WI38 (cell line): ENCODE results near the gene ZBTB17.

Source experiments
- H3K4me3 ChIP-seq: 2 replicates; pipeline ENCODE4 v1.5.1; 2011; ENCODE audit warnings: low read depth, mild to moderate bottlenecking, control low read depth, low read length
- CTCF ChIP-seq: IDR thresholded peaks from 2 replicates; pipeline ENCODE4 v1.5.1; 2012; ENCODE audit warnings: low read depth, mild to moderate bottlenecking, control low read depth, low read length

Gene ZBTB17

GRCh38 chr1:15935056-15935950, 40.6 kb downstream of the ZBTB17 start:
- H3K4me3 ChIP-seq = no peak overlapping the region
- TF ChIP-seq CTCF = no peak

- TF ChIP-seq CTCF = no peak
- no peak overlapping the region for H3K4me3 ChIP-seq
Observed at GRCh38 chr1:15934211-15935055, 41.5 kb downstream of the ZBTB17 start.

DNA sequence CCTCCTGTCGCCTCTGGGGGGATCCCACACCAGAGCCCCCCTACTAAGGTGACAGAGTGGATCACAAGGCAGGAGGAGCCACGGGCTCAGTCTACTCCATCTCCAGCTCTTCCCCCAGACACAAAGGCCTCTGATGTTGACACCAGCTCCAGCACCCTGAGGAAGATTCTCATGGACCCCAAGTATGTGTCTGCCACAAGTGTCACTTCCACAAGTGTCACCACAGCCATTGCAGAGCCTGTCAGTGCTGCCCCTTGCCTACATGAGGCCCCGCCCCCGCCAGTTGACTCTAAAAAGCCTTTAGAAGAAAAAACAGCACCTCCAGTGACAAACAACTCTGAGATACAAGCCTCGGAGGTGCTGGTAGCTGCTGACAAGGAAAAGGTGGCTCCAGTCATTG, 42.2 kb downstream of the ZBTB17 start:
- TF ChIP-seq CTCF = no peak
- H3K4me3 ChIP-seq = no peak overlapping the region

- H3K4me3 ChIP-seq = no peak overlapping the region
- no peak for TF ChIP-seq CTCF
Observed at GRCh38 chr1:15932612-15933011, 43.3 kb downstream of the ZBTB17 start.

- TF ChIP-seq CTCF = no peak
- no peak overlapping the region for H3K4me3 ChIP-seq
Observed at GRCh38 chr1:15931884-15932283, 44.0 kb downstream of the ZBTB17 start.

- no peak overlapping the region for H3K4me3 ChIP-seq
- TF ChIP-seq CTCF = no peak
Observed at GRCh38 chr1:15931401-15931800, 44.5 kb downstream of the ZBTB17 start.
